ENCODE measurements around the gene SERPINA9. TPM values are rescaled to one million over a fixed set of nuclear protein-coding genes. Genes with fewer than 3 reads are reported as not detected.

SERPINA9 gene
- total RNA-seq, 4 donors from 2014 or later: 0.80 TPM; not detected in 3

DNA sequence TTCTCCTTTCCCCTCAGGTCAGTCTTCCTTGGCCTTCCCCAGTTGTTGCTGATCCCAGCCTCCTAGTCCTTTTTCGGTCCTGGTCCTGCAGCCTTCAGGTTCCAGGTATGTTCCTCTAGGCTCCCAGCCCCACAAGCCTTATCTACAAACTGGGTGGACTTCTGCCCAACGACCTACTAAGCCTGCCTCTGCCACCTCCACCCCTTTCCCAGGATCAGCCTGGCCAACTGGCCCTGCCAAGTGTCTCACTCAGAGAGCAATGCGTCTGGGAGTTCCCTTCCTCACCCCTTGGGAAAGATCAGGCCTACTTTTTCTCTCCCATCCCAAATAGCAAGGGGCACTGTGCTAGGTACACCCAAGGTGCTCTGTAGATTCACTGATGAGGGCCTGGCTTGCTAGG lies 33.4 kb upstream of the SERPINA9 start, which contains the start of gene SERPINA12:
Gene SERPINA12, minus strand, starts transcription at position 114 of the 400 bp plus-strand sequence. CDS start 11,072 bp downstream, outside the sequence.
- DNase-seq: no peak
- TF ChIP-seq POLR2A (IDR thresholded peaks at IDR 0.05): no peak
- TF ChIP-seq, protein P1, sequence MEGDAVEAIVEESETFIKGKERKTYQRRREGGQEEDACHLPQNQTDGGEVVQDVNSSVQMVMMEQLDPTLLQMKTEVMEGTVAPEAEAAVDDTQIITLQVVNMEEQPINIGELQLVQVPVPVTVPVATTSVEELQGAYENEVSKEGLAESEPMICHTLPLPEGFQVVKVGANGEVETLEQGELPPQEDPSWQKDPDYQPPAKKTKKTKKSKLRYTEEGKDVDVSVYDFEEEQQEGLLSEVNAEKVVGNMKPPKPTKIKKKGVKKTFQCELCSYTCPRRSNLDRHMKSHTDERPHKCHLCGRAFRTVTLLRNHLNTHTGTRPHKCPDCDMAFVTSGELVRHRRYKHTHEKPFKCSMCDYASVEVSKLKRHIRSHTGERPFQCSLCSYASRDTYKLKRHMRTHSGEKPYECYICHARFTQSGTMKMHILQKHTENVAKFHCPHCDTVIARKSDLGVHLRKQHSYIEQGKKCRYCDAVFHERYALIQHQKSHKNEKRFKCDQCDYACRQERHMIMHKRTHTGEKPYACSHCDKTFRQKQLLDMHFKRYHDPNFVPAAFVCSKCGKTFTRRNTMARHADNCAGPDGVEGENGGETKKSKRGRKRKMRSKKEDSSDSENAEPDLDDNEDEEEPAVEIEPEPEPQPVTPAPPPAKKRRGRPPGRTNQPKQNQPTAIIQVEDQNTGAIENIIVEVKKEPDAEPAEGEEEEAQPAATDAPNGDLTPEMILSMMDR (IDR thresholded peaks at IDR 0.05): no peak
- H3K4me3 ChIP-seq: no peak within 1 kb of the TSS
- H3K4me1 ChIP-seq: no peaks in the 10 kb centered on the region
- H3K9me3 ChIP-seq: no peaks in the 10 kb centered on the region
- no peaks in the 10 kb centered on the region for H3K27me3 ChIP-seq
- H3K36me3 ChIP-seq: no peaks in the 10 kb centered on the region
- no peak within 1 kb of the TSS for H3K27ac ChIP-seq

DNA sequence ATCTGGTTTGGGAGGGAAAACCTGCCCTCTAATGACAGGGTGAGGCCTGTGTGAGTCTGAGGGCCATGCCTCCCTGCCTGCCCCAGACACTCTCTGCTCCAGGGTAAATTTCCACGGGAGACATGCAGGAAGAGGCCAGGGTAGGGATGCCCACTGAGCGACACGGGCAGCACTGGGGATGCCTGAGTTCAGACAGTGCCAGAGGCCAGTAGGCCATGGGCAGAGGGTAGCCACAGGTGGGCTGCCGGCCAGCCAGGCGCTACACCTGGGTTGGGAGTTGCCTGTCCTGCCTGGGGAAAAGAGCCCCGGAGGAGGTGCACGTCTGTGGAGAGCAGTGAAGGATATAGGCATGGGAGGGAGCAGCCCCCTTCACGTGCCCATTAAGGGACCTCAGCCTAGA lies 29.6 kb upstream of the SERPINA9 start:
- Histone ChIP-seq H3K4me3 (no peak overlapping the region), H3K27ac (no peak overlapping the region), H3K27me3 (no peaks in the 10 kb centered on the region), H3K9me3 (no peaks in the 10 kb centered on the region), H3K4me1 (no peaks in the 10 kb centered on the region), H3K36me3 (no peaks in the 10 kb centered on the region)
- TF ChIP-seq, protein P1 (IDR thresholded peaks at IDR 0.05): no peak
- no peak for TF ChIP-seq POLR2A (IDR thresholded peaks at IDR 0.05)
- no peak for DNase-seq

DNA sequence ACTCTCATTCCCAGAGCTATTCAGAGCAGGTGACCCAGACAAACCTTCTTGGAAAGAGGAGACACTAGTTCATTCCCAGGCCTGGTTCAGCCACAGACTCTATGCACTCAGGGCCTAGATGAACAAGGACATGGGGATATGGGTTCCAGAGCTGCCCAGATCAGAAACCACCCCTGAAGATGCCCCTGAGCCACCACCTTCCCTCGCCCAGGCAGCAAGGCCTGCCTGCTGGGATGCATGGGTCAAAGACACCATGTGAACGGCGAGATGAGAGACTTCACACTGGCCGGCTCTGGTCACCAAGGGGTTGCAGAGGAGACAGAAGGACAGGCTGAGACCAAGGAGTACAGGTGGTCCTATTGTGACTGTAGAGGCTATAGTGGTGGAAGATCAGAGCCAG lies 29.2 kb upstream of the SERPINA9 start:
- Histone ChIP-seq H3K27me3 (no peaks in the 10 kb centered on the region), H3K36me3 (no peaks in the 10 kb centered on the region), H3K9me3 (no peaks in the 10 kb centered on the region), H3K27ac (no peak overlapping the region), H3K4me1 (no peaks in the 10 kb centered on the region), H3K4me3 (no peak overlapping the region)
- TF ChIP-seq POLR2A (IDR thresholded peaks at IDR 0.05): no peak
- TF ChIP-seq, protein P1 (IDR thresholded peaks at IDR 0.05): no peak
- DNase-seq: no peak

DNA sequence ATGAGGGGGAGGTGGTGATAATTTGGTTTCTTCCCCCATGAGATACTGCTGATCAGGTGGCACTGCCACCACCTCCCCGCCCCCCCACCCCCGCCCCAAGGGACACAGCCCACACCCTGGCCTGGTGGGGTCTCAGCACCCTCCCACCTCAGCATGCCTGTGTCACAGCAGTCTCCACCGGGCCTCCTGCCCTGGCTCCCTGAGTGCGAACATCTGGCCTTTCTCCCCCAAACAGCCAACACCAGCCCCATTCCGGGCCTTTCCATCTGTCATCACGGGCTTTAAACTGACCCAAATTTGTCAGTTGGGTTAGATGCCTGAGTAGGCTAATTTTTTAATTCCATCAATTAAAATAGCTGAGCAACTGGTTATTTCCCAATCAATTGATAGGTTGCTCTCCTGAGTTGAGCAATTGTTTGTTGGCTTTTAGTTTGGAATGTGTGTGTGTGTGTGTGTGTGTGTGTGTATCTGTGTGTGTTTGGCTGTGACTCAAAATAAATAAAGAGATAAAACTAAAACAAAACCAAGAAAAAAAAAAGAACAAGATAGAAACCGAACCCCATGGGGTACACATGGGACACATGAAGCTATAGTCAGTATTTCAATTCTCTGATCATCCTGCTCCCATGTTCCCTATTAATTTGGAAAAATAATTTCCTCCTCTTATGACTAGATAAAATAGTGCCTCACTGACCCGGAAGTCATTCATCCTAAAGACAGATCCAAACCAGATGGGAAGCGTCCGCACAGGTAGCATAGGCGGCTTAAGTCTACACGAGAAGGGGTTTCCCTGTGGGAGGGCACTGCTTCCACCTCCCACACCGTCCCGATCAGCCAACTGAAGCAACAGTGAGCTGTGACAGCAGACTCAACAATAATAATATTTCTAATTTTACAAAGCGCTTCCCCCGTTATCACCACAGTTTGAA lies 25.9 kb upstream of the SERPINA9 start:
- TF ChIP-seq, protein P1 (IDR thresholded peaks at IDR 0.05): no peak
- TF ChIP-seq POLR2A (IDR thresholded peaks at IDR 0.05): no peak
- no peak for DNase-seq

DNA sequence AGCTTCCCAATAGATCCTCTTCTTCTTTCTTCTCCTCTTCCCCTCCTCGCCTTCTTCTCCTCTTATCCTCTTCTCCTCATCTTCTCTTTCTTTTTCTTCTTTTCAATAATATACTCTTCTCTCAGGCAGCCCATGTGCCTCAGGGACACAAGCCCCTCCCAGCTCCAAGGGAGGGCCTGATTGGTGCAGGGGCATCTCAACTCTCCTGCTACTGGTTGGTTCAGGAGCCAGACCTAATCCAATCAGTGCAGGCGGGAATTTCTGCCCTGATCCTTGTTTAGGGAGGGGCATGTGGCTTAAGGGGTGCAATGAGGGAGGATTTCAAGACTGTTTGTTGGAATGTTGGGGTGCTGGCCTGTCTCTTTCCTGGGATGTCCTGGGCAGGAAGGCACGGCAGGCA lies 24.3 kb upstream of the SERPINA9 start:
- no peak for DNase-seq
- Histone ChIP-seq H3K4me3 (no peak overlapping the region), H3K36me3 (no peaks in the 10 kb centered on the region), H3K27ac (no peak overlapping the region), H3K27me3 (no peaks in the 10 kb centered on the region), H3K4me1 (no peaks in the 10 kb centered on the region), H3K9me3 (no peaks in the 10 kb centered on the region)
- no peak for TF ChIP-seq POLR2A (IDR thresholded peaks at IDR 0.05)
- TF ChIP-seq, protein P1 (IDR thresholded peaks at IDR 0.05): no peak

More for the DNA sequence above, 25.9 kb upstream of the SERPINA9 start:
- no peaks in the 10 kb centered on the region for H3K36me3 ChIP-seq
- no peaks in the 10 kb centered on the region for H3K27me3 ChIP-seq
- no peak overlapping the region for H3K27ac ChIP-seq
- H3K4me3 ChIP-seq: no peak overlapping the region
- H3K4me1 ChIP-seq: no peaks in the 10 kb centered on the region
- no peaks in the 10 kb centered on the region for H3K9me3 ChIP-seq

Data from Peyer's patch (tissue), 4 donors.